ENCODE measurements around the gene DRAP1.

The DRAP1 gene

GRCh38 chr11:65961267-65962140 is 42.3 kb downstream of the DRAP1 start, which contains the start of gene SART1:
Gene SART1 (plus strand): TSS chr11:65961734. CDS start chr11:65961781, 47 bp downstream.
- peak; percentile 93 for DNase-seq (ENCODE audit: low spot score)

- no peak for DNase-seq (ENCODE audit: low spot score)
These were observed 42.9 kb downstream of the DRAP1 start for GRCh38 chr11:65962141-65962564.

GRCh38 chr11:65964906-65965305 is 45.7 kb downstream of the DRAP1 start:
- no peak for DNase-seq (ENCODE audit: low spot score)

GRCh38 chr11:65965986-65966762 is 46.9 kb downstream of the DRAP1 start:
- DNase-seq (ENCODE audit: low spot score), result no peak

GRCh38 chr11:65967329-65967934 is 48.2 kb downstream of the DRAP1 start:
- DNase-seq (ENCODE audit: low spot score), result no peak

- DNase-seq (ENCODE audit: low spot score), result no peak
These were observed 49.6 kb downstream of the DRAP1 start for GRCh38 chr11:65968600-65969482.
